ENCODE data around the gene PCDHA8. TPM values are rescaled to one million over a fixed set of nuclear protein-coding genes. Genes with fewer than 3 reads are reported as not detected.
"Not testable (repeated sequence)": the region's sequence is repeated elsewhere in the genome, so short reads cannot be mapped to it uniquely, and the experiment has no call there.

The PCDHA8 gene, protein sequence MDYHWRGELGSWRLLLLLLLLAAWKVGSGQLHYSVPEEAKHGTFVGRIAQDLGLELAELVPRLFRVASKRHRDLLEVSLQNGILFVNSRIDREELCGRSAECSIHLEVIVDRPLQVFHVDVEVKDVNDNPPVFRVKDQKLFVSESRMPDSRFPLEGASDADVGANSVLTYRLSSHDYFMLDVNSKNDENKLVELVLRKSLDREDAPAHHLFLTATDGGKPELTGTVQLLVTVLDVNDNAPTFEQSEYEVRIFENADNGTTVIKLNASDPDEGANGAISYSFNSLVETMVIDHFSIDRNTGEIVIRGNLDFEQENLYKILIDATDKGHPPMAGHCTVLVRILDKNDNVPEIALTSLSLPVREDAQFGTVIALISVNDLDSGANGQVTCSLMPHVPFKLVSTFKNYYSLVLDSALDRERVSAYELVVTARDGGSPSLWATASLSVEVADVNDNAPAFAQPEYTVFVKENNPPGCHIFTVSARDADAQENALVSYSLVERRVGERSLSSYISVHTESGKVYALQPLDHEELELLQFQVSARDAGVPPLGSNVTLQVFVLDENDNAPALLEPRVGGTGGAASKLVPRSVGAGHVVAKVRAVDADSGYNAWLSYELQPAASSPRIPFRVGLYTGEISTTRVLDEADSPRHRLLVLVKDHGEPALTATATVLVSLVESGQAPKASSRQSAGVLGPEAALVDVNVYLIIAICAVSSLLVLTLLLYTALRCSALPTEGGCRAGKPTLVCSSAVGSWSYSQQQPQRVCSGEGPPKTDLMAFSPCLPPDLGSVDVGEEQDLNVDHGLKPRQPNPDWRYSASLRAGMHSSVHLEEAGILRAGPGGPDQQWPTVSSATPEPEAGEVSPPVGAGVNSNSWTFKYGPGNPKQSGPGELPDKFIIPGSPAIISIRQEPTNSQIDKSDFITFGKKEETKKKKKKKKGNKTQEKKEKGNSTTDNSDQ
- under 1 TPM; 0.23 to 0.72 (median 0.43) TPM for total RNA-seq
- polyA plus RNA-seq, result under 1 TPM in 1 of 2 donors, not detected in 1; 0.02 TPM
- long read RNA-seq, donor 1, result 0 reads
- long read RNA-seq, donor 2, result 0 reads
- long read RNA-seq, donor 3, result 0 reads

DNA sequence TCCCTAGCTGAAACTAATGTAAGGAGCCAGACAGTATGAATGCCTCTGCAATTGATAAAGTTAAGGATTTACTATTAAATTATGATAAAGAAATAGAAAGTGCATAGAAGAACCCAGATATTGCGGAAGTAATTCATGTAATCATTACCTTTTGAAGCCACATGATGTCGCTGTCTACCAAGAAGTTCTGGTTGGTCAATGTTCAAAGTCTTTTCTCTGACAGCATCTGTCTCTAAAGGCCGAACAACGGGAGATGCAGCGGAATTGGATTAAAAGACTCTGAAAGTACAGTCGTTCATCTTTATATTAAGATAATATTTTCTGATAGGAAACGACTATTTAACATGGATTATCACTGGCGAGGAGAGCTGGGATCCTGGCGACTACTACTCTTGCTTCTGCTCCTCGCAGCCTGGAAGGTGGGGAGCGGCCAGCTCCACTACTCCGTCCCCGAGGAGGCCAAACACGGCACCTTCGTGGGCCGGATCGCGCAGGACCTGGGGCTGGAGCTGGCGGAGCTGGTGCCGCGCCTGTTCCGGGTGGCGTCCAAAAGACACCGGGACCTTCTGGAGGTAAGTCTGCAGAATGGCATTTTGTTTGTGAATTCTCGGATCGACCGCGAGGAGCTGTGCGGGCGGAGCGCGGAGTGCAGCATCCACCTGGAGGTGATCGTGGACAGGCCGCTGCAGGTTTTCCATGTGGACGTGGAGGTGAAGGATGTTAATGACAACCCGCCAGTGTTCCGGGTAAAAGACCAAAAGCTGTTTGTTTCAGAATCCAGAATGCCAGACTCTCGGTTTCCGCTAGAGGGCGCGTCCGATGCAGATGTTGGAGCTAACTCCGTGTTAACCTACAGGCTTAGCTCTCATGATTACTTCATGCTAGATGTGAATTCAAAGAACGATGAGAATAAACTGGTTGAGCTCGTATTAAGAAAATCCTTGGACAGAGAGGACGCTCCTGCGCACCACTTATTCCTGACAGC is at the start of gene PCDHA8:
TSS of gene PCDHA8 (plus strand) at position 210 of the 985 bp plus-strand sequence. CDS start at position 345, 135 bp downstream.
- WGBS, 3 donors, result 14 to 29% (median 26%) methylated on average over 39 to 47 of the region's 47 CpGs
- H3K36me3 ChIP-seq, result no peaks in the 10 kb centered on the region
- H3K27me3 ChIP-seq, result no peaks in the 10 kb centered on the region
- DNase-seq, result peak in 1 of 5 donors; percentile 34
- intact Hi-C loops (cut with DNase I), result no loop called here
- TF ChIP-seq, protein P1, sequence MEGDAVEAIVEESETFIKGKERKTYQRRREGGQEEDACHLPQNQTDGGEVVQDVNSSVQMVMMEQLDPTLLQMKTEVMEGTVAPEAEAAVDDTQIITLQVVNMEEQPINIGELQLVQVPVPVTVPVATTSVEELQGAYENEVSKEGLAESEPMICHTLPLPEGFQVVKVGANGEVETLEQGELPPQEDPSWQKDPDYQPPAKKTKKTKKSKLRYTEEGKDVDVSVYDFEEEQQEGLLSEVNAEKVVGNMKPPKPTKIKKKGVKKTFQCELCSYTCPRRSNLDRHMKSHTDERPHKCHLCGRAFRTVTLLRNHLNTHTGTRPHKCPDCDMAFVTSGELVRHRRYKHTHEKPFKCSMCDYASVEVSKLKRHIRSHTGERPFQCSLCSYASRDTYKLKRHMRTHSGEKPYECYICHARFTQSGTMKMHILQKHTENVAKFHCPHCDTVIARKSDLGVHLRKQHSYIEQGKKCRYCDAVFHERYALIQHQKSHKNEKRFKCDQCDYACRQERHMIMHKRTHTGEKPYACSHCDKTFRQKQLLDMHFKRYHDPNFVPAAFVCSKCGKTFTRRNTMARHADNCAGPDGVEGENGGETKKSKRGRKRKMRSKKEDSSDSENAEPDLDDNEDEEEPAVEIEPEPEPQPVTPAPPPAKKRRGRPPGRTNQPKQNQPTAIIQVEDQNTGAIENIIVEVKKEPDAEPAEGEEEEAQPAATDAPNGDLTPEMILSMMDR (IDR thresholded peaks at IDR 0.05), result no peak
- TF ChIP-seq EP300 (IDR thresholded peaks at IDR 0.05) (no peak), POLR2A (IDR thresholded peaks at IDR 0.05) (no peak)
- H3K4me3 ChIP-seq, result no peak within 1 kb of the TSS
- H3K27ac ChIP-seq, result no peak within 1 kb of the TSS
- H3K4me1 ChIP-seq (ENCODE audit: insufficient read depth), result no peaks in the 10 kb centered on the region
- H3K9me3 ChIP-seq, result peaks cover 0 to under 1% of the 10 kb centered on the region in 2 donors

DNA sequence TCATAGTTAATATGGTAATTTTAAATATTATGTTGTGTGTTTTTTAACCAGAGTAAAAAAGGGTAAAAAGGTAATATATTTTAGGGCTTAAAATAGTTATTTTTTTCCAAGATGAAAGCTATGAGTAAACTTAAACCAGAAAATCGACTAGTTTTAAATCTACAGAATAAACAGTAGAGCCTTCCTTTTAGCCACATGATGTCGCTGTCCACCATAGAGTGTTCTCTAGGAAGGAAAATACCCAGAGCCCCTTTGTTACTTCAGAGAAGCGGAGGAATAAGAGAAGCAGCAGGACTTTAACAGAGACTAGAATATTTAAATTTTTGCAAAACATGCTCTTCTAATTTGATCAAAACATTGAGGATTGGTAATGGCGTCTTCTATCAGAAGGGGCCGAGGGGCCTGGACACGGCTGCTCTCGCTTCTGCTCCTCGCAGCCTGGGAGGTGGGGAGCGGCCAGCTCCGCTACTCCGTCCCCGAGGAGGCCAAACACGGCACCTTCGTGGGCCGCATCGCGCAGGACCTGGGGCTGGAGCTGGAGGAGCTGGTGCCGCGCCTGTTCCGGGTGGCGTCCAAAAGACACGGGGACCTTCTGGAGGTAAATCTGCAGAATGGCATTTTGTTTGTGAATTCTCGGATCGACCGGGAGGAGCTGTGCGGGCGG is 46.3 kb upstream of the PCDHA8 start, which contains the start of gene PCDHA2:
TSS of gene PCDHA2 (plus strand) at position 258 of the 664 bp plus-strand sequence.
- no peak within 1 kb of the TSS for H3K27ac ChIP-seq
- DNase-seq, result no peak
- TF ChIP-seq, protein P1 (IDR thresholded peaks at IDR 0.05), result no peak
- TF ChIP-seq POLR2A (IDR thresholded peaks at IDR 0.05), result no peak
- no peak for TF ChIP-seq EP300 (IDR thresholded peaks at IDR 0.05)
- no peaks in the 10 kb centered on the region for H3K4me1 ChIP-seq (ENCODE audit: insufficient read depth)
- peaks cover 0 to 15% of the 10 kb centered on the region in 2 donors for H3K9me3 ChIP-seq
- H3K4me3 ChIP-seq, result peak within 1 kb of the TSS; percentile 12
- WGBS, 3 donors, result 15 to 23% (median 18%) methylated on average over 27 of the region's 27 CpGs
- H3K36me3 ChIP-seq, result no peaks in the 10 kb centered on the region
- intact Hi-C loops (cut with DNase I), result no loop called here
- no peaks in the 10 kb centered on the region for H3K27me3 ChIP-seq

DNA sequence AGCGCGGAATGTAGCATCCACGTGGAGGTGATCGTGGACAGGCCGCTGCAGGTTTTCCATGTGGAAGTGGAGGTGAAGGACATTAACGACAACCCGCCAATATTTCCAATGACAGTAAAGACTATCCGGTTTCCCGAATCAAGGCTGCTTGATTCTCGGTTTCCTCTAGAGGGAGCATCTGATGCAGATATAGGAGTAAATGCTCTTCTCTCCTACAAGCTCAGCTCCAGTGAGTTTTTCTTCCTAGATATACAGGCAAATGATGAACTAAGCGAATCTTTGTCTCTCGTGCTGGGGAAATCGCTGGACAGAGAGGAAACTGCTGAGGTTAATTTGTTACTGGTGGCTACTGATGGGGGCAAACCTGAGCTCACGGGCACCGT is 45.7 kb upstream of the PCDHA8 start:
- TF ChIP-seq POLR2A (IDR thresholded peaks at IDR 0.05) (no peak), EP300 (IDR thresholded peaks at IDR 0.05) (no peak)
- TF ChIP-seq, protein P1 (IDR thresholded peaks at IDR 0.05), result no peak
- intact Hi-C loops (cut with DNase I), result no loop called here
- H3K9me3 ChIP-seq, result peaks cover 0 to 15% of the 10 kb centered on the region in 2 donors
- peak overlapping the region; percentile 12 for H3K4me3 ChIP-seq
- H3K27ac ChIP-seq, result no peak overlapping the region
- H3K27me3 ChIP-seq, result no peaks in the 10 kb centered on the region
- DNase-seq, result no peak
- no peaks in the 10 kb centered on the region for H3K4me1 ChIP-seq (ENCODE audit: insufficient read depth)
- no peaks in the 10 kb centered on the region for H3K36me3 ChIP-seq
- WGBS, 3 donors, result 15 to 23% (median 23%) methylated on average over 15 of the region's 15 CpGs

DNA sequence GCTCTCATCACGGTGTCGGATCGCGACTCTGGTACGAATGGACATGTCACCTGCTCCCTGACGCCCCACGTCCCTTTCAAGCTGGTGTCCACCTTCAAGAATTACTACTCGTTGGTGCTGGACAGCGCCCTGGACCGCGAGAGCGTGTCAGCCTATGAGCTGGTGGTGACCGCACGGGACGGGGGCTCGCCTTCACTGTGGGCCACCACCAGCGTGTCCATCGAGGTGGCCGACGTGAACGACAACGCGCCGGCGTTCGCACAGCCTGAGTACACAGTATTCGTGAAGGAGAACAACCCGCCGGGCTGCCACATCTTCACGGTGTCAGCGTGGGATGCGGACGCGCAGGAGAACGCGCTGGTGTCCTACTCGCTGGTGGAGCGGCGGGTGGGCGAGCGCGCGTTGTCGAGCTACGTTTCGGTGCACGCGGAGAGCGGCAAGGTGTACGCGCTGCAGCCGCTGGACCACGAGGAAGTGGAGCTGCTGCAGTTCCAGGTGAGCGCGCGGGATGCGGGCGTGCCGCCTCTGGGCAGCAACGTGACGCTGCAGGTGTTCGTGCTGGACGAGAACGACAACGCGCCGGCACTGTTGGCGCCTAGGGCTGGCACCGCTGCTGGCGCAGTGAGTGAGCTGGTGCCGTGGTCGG is 44.8 kb upstream of the PCDHA8 start:
- H3K36me3 ChIP-seq; H3K27ac ChIP-seq; DNase-seq; H3K4me1 ChIP-seq (ENCODE audit: insufficient read depth); H3K4me3 ChIP-seq; intact Hi-C loops (cut with DNase I); H3K27me3 ChIP-seq: not testable (repeated sequence)
- whole genome bisulfite sequencing, 3 donors, result 42 to 60% (median 57%) methylated on average over 63 to 72 of the region's 72 CpGs
- H3K9me3 ChIP-seq, result peaks cover 0 to 15% of the 10 kb centered on the region in 2 donors

Measured in ovary (tissue), 10 donors.